SK-N-SH treated with all-trans-retinoic acid at 6 μM for 48 hours (cell line): ENCODE measurements around the gene MARVELD1.

ENCODE experiments used
- ATAC-seq: fragments of 200-7000 bp; cut with Tn5 transposase; 3 replicates; pipeline ENCODE4 v1.9.1; 2020; ENCODE audit warnings: mild to moderate bottlenecking, moderate library complexity
- ARNTL ChIP-seq: fragments of 450-650 bp; formaldehyde crosslinking; IDR thresholded peaks from 2 replicates; pipeline ENCODE4 v1.5.0; 2020; ENCODE audit warnings: low read depth, mild to moderate bottlenecking, moderate library complexity, borderline replicate concordance
- BACH2 ChIP-seq: fragments of 250-450 bp; sonication (Bioruptor Pico); IDR thresholded peaks from 2 replicates; pipeline ENCODE4 v1.9.0; 2021; ENCODE audit warnings: mild to moderate bottlenecking, borderline replicate concordance
- CREB5 ChIP-seq: fragments of 250-450 bp; sonication (Bioruptor Pico); IDR thresholded peaks from 2 replicates; pipeline ENCODE4 v1.5.1; 2020; ENCODE audit warnings: low read depth, mild to moderate bottlenecking, moderate library complexity
- CSDC2 ChIP-seq: fragments of 250-450 bp; sonication (Bioruptor Pico); IDR thresholded peaks from 2 replicates; pipeline ENCODE4 v1.5.0; 2020; ENCODE audit warnings: mild to moderate bottlenecking, moderate library complexity
- CSRNP3 ChIP-seq: fragments of 250-450 bp; sonication (Bioruptor Pico); IDR thresholded peaks from 2 replicates; pipeline ENCODE4 v1.5.1; 2021; ENCODE audit warnings: mild to moderate bottlenecking, moderate library complexity
- ESRRG ChIP-seq: fragments of 250-450 bp; sonication (Bioruptor Pico); IDR thresholded peaks from 2 replicates; pipeline ENCODE4 v1.6.1; 2021; ENCODE audit warnings: mild to moderate bottlenecking
- GLIS3 ChIP-seq: fragments of 250-450 bp; sonication (Bioruptor Pico); IDR thresholded peaks from 2 replicates; pipeline ENCODE4 v1.5.0; 2020; ENCODE audit warnings: mild to moderate bottlenecking, moderate library complexity
- ISL1 ChIP-seq: fragments of 250-450 bp; sonication (Bioruptor Pico); IDR thresholded peaks from 2 replicates; pipeline ENCODE4 v2.1.2; 2022; ENCODE audit warnings: mild to moderate bottlenecking, moderate library complexity
- PPARA ChIP-seq: fragments of 250-450 bp; sonication (Bioruptor Pico); IDR thresholded peaks from 2 replicates; pipeline ENCODE4 v1.5.0; 2020; ENCODE audit warnings: mild to moderate bottlenecking, borderline replicate concordance
- SNAI2 ChIP-seq: fragments of 250-450 bp; sonication (Bioruptor Pico); IDR thresholded peaks from 2 replicates; pipeline ENCODE4 v1.5.0; 2020; ENCODE audit warnings: mild to moderate bottlenecking, moderate library complexity
- TCF4 ChIP-seq: fragments of 250-450 bp; sonication (Bioruptor Pico); IDR thresholded peaks from 2 replicates; pipeline ENCODE4 v1.8.0; 2021; ENCODE audit warnings: mild to moderate bottlenecking, moderate library complexity, borderline replicate concordance
- TOX ChIP-seq: fragments of 250-450 bp; sonication (Bioruptor Pico); IDR thresholded peaks from 2 replicates; pipeline ENCODE4 v1.8.0; 2021; ENCODE audit warnings: mild to moderate bottlenecking, moderate library complexity, borderline replicate concordance
- TSHZ2 ChIP-seq: fragments of 250-450 bp; sonication (Bioruptor Pico); IDR thresholded peaks from 2 replicates; pipeline ENCODE4 v1.5.0; 2020; ENCODE audit warnings: mild to moderate bottlenecking, moderate library complexity
- ZC3H10 ChIP-seq: fragments of 250-450 bp; sonication (Bioruptor Pico); IDR thresholded peaks from 2 replicates; pipeline ENCODE4 v1.5.1; 2021; ENCODE audit warnings: mild to moderate bottlenecking, moderate library complexity
- ZFP3 ChIP-seq: fragments of 250-450 bp; sonication (Bioruptor Pico); IDR thresholded peaks from 2 replicates; pipeline ENCODE4 v1.5.0; 2020; ENCODE audit warnings: mild to moderate bottlenecking, moderate library complexity
- ZFP30 ChIP-seq: fragments of 450-650 bp; formaldehyde crosslinking; IDR thresholded peaks from 2 replicates; pipeline ENCODE4 v1.5.0; 2022; ENCODE audit warnings: mild to moderate bottlenecking, moderate library complexity
- ZNF565 ChIP-seq: fragments of 450-650 bp; formaldehyde crosslinking; conservative IDR thresholded peaks from 2 replicates; pipeline ENCODE4 v1.5.0; 2020; ENCODE audit warnings: low read depth, mild to moderate bottlenecking, moderate library complexity
- ZNF8 ChIP-seq: fragments of 450-650 bp; formaldehyde crosslinking; IDR thresholded peaks from 2 replicates; pipeline ENCODE4 v1.5.0; 2020; ENCODE audit warnings: mild to moderate bottlenecking, moderate library complexity
- TF ChIP-seq, protein P1 (sequence below): fragments of 250-450 bp; sonication (Bioruptor Pico); IDR thresholded peaks from 2 replicates; pipeline ENCODE4 v1.8.0; 2021; ENCODE audit warnings: low read depth, mild to moderate bottlenecking, moderate library complexity, borderline replicate concordance
- TF ChIP-seq, protein P2 (sequence below): fragments of 250-450 bp; sonication (Bioruptor Pico); IDR thresholded peaks from 2 replicates; pipeline ENCODE4 v1.8.0; 2020; ENCODE audit warnings: mild to moderate bottlenecking, moderate library complexity, borderline replicate concordance

Gene MARVELD1

GRCh38 chr10:97713339-97713825 is at the start of gene MARVELD1:
Gene MARVELD1 (plus strand): TSS chr10:97713730. CDS start chr10:97713877, 147 bp downstream.
- peak; percentile 52 for ATAC-seq
- TF ChIP-seq CREB5 (CRISPR knock-in tag) (no peak), TSHZ2 (CRISPR knock-in tag) (0 out of 2 replicates have a peak, but pooled peaks have one; percentile 20), CSDC2 (no peak)
- TF ChIP-seq, all 23 proteins: peak for 1

- no peak for ATAC-seq
- TF ChIP-seq TOX (CRISPR knock-in tag) (no peak), SNAI2 (CRISPR knock-in tag) (no peak), ZFP30 (no peak)
- TF ChIP-seq, protein P1, sequence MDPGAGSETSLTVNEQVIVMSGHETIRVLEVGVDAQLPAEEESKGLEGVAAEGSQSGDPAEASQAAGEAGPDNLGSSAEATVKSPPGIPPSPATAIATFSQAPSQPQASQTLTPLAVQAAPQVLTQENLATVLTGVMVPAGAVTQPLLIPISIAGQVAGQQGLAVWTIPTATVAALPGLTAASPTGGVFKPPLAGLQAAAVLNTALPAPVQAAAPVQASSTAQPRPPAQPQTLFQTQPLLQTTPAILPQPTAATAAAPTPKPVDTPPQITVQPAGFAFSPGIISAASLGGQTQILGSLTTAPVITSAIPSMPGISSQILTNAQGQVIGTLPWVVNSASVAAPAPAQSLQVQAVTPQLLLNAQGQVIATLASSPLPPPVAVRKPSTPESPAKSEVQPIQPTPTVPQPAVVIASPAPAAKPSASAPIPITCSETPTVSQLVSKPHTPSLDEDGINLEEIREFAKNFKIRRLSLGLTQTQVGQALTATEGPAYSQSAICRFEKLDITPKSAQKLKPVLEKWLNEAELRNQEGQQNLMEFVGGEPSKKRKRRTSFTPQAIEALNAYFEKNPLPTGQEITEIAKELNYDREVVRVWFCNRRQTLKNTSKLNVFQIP (CRISPR knock-in tag), result no peak
- TF ChIP-seq, all 23 proteins: peak for 0
Measured at GRCh38 chr10:97664282-97664850, 49.2 kb upstream of the MARVELD1 start.

DNA sequence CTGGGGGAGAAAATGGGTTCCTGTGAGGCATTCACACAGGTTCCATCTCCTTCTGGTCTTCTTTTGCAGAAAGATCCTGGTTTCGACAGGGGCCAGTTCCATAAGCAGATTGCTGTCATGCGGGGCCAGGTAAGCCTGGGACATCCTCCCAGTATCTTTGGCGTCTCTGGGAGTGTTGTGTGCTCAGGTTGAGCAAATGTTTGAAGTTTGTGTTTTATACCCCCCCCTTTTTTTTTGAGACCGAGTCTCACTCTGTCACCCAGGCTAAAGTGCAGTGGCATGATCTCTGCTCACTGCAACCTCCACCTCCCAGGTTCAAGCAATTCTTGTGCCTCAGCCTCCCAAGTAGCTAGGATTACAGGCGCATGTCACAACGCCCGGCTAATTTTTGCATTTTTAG is 46.5 kb upstream of the MARVELD1 start:
- TF ChIP-seq GLIS3 (no peak), PPARA (CRISPR knock-in tag) (no peak), ZFP30 (no peak), TOX (CRISPR knock-in tag) (no peak), CSRNP3 (no peak), ARNTL (CRISPR knock-in tag) (no peak), ZNF565 (CRISPR knock-in tag) (no peak), CREB5 (CRISPR knock-in tag) (no peak), ZFP3 (no peak), TCF4 (no peak), ZC3H10 (no peak)
- ATAC-seq, result no peak

- TF ChIP-seq ARNTL (CRISPR knock-in tag), result no peak
- TF ChIP-seq TSHZ2 (CRISPR knock-in tag), result no peak
- TF ChIP-seq ZNF8 (CRISPR knock-in tag), result no peak
- no peak for TF ChIP-seq GLIS3
- no peak for TF ChIP-seq ISL1 (CRISPR knock-in tag)
- no peak for TF ChIP-seq PPARA (CRISPR knock-in tag)
- TF ChIP-seq SNAI2 (CRISPR knock-in tag), result no peak
- TF ChIP-seq, protein P2, sequence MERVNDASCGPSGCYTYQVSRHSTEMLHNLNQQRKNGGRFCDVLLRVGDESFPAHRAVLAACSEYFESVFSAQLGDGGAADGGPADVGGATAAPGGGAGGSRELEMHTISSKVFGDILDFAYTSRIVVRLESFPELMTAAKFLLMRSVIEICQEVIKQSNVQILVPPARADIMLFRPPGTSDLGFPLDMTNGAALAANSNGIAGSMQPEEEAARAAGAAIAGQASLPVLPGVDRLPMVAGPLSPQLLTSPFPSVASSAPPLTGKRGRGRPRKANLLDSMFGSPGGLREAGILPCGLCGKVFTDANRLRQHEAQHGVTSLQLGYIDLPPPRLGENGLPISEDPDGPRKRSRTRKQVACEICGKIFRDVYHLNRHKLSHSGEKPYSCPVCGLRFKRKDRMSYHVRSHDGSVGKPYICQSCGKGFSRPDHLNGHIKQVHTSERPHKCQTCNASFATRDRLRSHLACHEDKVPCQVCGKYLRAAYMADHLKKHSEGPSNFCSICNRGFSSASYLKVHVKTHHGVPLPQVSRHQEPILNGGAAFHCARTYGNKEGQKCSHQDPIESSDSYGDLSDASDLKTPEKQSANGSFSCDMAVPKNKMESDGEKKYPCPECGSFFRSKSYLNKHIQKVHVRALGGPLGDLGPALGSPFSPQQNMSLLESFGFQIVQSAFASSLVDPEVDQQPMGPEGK, result no peak
- no peak for TF ChIP-seq ESRRG (CRISPR knock-in tag)
- no peak for TF ChIP-seq BACH2
- no peak for ATAC-seq
Measured at GRCh38 chr10:97667463-97667862, 46.1 kb upstream of the MARVELD1 start.
